ENCODE data around the gene OR2A25.
"Not testable (repeated sequence)": the region's sequence is repeated elsewhere in the genome, so short reads cannot be mapped to it uniquely, and the experiment has no call there.

The OR2A25 gene

GRCh38 chr7:144069511-144069910, at the start of gene OR2A25:
Gene OR2A25 (plus strand): TSS chr7:144069811. CDS start chr7:144074220, 4,409 bp downstream.
- DNase-seq (ENCODE audit: low read depth, low spot score) = no peak

GRCh38 chr7:144020340-144020739, 49.3 kb upstream of the OR2A25 start:
- DNase-seq (ENCODE audit: low read depth, low spot score) = no peak

GRCh38 chr7:144022169-144022568, 47.4 kb upstream of the OR2A25 start:
- DNase-seq (ENCODE audit: low read depth, low spot score) = no peak

GRCh38 chr7:144023171-144023827, 46.3 kb upstream of the OR2A25 start:
- DNase-seq (ENCODE audit: low read depth, low spot score) = no peak

- no peak for DNase-seq (ENCODE audit: low read depth, low spot score)
Measured at GRCh38 chr7:144024213-144024612, 45.4 kb upstream of the OR2A25 start.

GRCh38 chr7:144026203-144026883, 43.3 kb upstream of the OR2A25 start:
- no peak for DNase-seq (ENCODE audit: low read depth, low spot score)

GRCh38 chr7:144027070-144027469, 42.5 kb upstream of the OR2A25 start:
- DNase-seq (ENCODE audit: low read depth, low spot score) = no peak

- no peak for DNase-seq (ENCODE audit: low read depth, low spot score)
Measured at GRCh38 chr7:144027974-144028373, 41.6 kb upstream of the OR2A25 start.

- no peak for DNase-seq (ENCODE audit: low read depth, low spot score)
Measured at GRCh38 chr7:144028547-144028946, 41.1 kb upstream of the OR2A25 start.

GRCh38 chr7:144032516-144032915, 37.1 kb upstream of the OR2A25 start:
- DNase-seq (ENCODE audit: low read depth, low spot score) = no peak

GRCh38 chr7:144032985-144033709, 36.5 kb upstream of the OR2A25 start:
- no peak for DNase-seq (ENCODE audit: low read depth, low spot score)

GRCh38 chr7:144035385-144035784, 34.2 kb upstream of the OR2A25 start:
- DNase-seq (ENCODE audit: low read depth, low spot score) = no peak

- DNase-seq (ENCODE audit: low read depth, low spot score) = no peak
Measured at GRCh38 chr7:144036302-144036885, 33.2 kb upstream of the OR2A25 start.

- no peak for DNase-seq (ENCODE audit: low read depth, low spot score)
Measured at GRCh38 chr7:144037414-144038035, 32.1 kb upstream of the OR2A25 start.

- DNase-seq (ENCODE audit: low read depth, low spot score) = no peak
Measured at GRCh38 chr7:144038887-144039286, 30.7 kb upstream of the OR2A25 start.

GRCh38 chr7:144048648-144049047, 21.0 kb upstream of the OR2A25 start, which contains the start of gene OR2A5:
Gene OR2A5 (plus strand): TSS chr7:144048948. CDS start chr7:144050402, 1,454 bp downstream.
- no peak for DNase-seq (ENCODE audit: low read depth, low spot score)

- DNase-seq (ENCODE audit: low read depth, low spot score) = no peak
Measured at GRCh38 chr7:144049491-144049890, 20.1 kb upstream of the OR2A25 start.

- no peak for DNase-seq (ENCODE audit: low read depth, low spot score)
Measured at GRCh38 chr7:144050093-144050492, 19.5 kb upstream of the OR2A25 start.

- DNase-seq (ENCODE audit: low read depth, low spot score) = not testable (repeated sequence)
Measured at GRCh38 chr7:144050884-144051283, 18.7 kb upstream of the OR2A25 start.

- DNase-seq (ENCODE audit: low read depth, low spot score) = no peak
Measured at GRCh38 chr7:144057954-144058353, 11.7 kb upstream of the OR2A25 start.

- DNase-seq (ENCODE audit: low read depth, low spot score) = no peak
Measured at GRCh38 chr7:144063710-144064109, 5.9 kb upstream of the OR2A25 start.

GRCh38 chr7:144069953-144070352, 342 bp downstream of the OR2A25 start:
- no peak for DNase-seq (ENCODE audit: low read depth, low spot score)
